Ectodermal cell (in vitro differentiated cells): ENCODE data around the gene RBKS.

Experiments used
- H3K27ac ChIP-seq: 2 replicates; pipeline ENCODE4 v1.7.0; 2013; ENCODE audit warnings: mild to moderate bottlenecking, low read depth, low read length; ENCODE audit not compliant: insufficient read depth, poor library complexity, severe bottlenecking
- H3K27me3 ChIP-seq: 2 replicates; pipeline ENCODE4 v1.7.0; 2013; ENCODE audit warnings: mild to moderate bottlenecking, low read length; ENCODE audit not compliant: insufficient read depth, control insufficient read depth, poor library complexity, severe bottlenecking
- H3K36me3 ChIP-seq: one replicate; pipeline ENCODE4 v1.7.0; 2013; ENCODE audit warnings: low read length; ENCODE audit not compliant: control insufficient read depth, insufficient read depth
- H3K4me1 ChIP-seq: one replicate; pipeline ENCODE4 v1.7.0; 2013; ENCODE audit warnings: low read length; ENCODE audit not compliant: control insufficient read depth, insufficient read depth
- H3K4me3 ChIP-seq: 2 replicates; pipeline ENCODE4 v1.7.0; 2013; ENCODE audit warnings: low read depth, low read length, control low read depth; ENCODE audit not compliant: insufficient read depth
- H3K9me3 ChIP-seq: 2 replicates; pipeline ENCODE4 v1.7.0; 2013; ENCODE audit warnings: mild to moderate bottlenecking, low read length, moderate library complexity; ENCODE audit not compliant: control insufficient read depth
- WGBS, 2 experiments: methylation state at CpG; one replicate each; pipeline ENCODE4 v1.1.7; 2013; ENCODE audit warnings: missing lambda C conversion rate in 2 of 2; 5-methylcytosine and 5-hydroxymethylcytosine counted together

The RBKS gene

DNA sequence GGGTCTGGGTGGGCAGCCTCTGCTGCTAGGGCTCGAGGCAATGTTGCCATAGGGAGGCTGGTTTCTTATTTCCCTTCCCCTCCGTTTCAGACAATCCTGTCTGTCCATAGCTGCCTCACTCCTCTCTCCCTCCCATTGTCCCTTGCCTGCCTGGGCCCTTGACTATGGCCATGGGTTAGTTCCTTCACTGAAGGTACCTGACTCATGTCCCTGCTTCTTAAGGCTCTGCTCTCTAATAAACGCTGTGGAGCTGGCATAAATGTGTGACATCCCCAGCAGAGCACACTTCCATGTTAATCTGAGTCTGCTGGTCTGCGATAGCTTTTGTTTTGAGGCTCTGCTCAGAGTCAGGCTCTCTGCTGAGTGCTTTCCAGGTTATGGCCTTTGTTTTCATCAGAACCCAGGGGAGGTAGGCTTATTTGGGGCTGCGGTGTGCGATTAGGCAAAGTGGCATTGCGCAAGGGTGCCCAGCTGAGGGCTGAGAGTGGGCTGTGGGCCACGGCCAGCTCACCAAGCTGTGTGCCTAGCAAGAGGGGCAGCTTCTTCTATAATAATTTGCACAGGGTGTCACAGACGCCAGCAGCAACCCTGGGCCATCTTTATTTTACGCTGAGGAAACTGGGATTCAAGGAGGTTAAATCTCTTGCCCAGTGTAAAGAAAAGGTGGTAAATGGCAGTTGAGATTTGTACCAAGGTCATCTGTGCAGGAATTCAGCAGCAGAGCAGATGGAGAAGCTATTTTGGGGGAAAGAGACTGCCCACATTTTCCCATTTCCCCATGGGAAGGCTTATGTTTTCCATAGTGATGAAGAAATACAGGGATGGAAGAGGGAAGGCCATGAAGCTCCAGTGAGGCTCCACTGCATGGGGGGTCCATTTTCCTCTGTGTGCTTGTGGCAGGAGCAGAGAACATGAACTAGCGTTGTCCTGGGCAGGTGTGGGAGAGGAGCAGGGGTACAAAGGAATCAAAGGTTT lies 93.1 kb downstream of the RBKS start:
- H3K27ac ChIP-seq = no peak overlapping the region
- no peaks in the 10 kb centered on the region for H3K27me3 ChIP-seq
- no peaks in the 10 kb centered on the region for H3K36me3 ChIP-seq
- no peaks in the 10 kb centered on the region for H3K4me1 ChIP-seq
- no peaks in the 10 kb centered on the region for H3K9me3 ChIP-seq
- 87 to 90% methylated on average over 11 of the region's 11 CpGs for WGBS, 2 experiments
- no peak overlapping the region for H3K4me3 ChIP-seq

DNA sequence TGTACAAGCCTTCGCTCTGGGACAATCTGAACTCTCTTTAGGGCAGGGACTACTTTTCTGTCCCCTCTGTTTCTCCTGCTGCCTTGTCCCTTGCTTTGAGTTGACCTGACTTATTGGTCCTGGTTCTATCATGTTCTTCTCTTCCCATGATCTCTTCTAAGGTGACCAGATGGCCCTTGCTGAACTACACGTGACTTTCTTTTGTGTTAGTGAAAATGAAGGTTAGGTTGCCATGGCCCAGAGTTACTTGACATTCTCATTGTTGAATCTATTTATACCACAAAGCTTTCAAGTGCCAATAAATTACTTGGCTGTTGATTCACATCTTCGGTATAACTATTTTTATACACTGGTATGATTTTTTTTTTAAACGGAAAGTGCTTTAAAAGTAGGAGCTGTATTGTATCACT lies 94.3 kb downstream of the RBKS start:
- Histone ChIP-seq H3K27me3 (no peaks in the 10 kb centered on the region), H3K36me3 (no peaks in the 10 kb centered on the region), H3K27ac (no peak overlapping the region), H3K9me3 (no peaks in the 10 kb centered on the region), H3K4me3 (no peak overlapping the region), H3K4me1 (no peaks in the 10 kb centered on the region)
- WGBS, 2 experiments = 91 to 92% methylated on average over 4 of the region's 4 CpGs

DNA sequence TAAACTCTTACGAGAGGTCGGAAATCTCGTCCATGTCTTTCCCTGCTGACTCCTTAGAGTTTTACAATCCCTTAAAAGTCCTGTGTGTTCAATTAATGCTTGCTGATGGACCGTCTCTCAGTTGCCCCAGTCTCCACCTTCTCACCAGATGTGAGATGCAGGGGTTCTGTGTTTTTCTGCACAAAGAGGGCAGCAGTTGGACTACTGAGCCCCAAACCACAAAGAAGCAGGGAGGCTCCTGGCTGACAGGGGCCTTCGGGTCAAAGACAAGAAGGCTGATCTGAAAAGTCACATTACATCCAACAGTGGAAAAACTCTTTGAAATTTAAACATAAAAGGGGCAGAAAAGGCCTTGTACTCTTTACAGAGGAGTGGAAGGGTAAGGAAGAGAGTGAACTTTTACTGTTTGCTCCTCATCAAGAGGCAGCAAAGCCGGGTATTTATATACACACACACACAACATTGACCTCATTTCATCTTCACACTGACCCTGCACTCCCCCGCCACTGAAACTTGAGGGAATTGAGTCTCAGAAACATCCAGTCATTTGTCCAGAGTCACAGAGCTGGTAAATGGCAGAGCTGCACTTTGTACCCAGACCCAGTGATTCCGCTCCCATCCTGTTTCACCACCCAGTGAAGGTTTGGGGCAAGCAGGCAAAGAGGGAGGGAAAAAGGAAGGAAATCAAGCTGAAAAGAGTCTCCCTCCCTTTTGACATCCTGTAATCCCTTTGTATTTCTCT lies 94.9 kb downstream of the RBKS start:
- H3K36me3 ChIP-seq = no peaks in the 10 kb centered on the region
- WGBS, 2 experiments = 91 to 95% methylated on average over 8 of the region's 8 CpGs
- H3K27ac ChIP-seq = no peak overlapping the region
- H3K4me3 ChIP-seq = no peak overlapping the region
- no peaks in the 10 kb centered on the region for H3K9me3 ChIP-seq
- H3K27me3 ChIP-seq = no peaks in the 10 kb centered on the region
- H3K4me1 ChIP-seq = no peaks in the 10 kb centered on the region

DNA sequence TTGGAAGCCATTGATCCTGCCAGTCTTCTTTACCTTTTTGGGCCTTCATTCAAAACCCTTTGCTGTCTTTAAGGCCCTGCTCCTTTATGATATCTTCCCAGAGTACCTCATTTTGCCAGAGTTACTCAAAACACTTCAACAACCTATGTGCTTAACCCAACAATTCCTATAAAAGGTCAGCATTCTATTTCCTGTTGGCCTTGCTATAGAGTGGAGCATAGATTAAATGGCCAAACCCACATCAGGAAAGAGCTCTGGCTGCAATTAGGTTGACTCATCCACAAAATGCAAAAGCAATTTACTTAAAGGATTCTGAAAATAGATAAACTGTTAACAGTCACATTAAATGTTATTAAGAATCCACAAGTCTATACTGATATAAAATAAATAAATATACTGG lies 97.4 kb downstream of the RBKS start:
- Histone ChIP-seq H3K4me3 (no peak overlapping the region), H3K4me1 (no peaks in the 10 kb centered on the region), H3K27ac (no peak overlapping the region), H3K36me3 (no peaks in the 10 kb centered on the region), H3K27me3 (no peaks in the 10 kb centered on the region), H3K9me3 (no peaks in the 10 kb centered on the region)

DNA sequence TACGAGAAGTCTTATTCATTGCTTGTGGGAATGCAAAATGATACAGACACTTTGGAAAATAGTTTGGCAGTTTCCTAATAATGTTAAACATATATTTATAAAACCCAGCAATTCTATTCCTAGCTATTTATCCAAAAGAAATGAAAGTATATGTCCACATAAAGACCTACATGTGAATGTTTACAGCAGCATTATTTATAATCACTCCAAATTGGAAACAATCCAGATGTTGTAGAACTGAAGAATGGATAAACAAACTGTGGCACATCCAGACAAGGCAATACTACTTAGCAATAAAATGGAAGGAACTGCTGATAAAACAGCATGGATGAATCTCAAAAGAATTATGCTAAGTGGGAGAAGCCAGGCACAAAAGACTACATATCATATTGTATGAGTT lies 99.4 kb downstream of the RBKS start:
- H3K4me1 ChIP-seq = no peaks in the 10 kb centered on the region
- no peaks in the 10 kb centered on the region for H3K27me3 ChIP-seq
- no peaks in the 10 kb centered on the region for H3K9me3 ChIP-seq
- no peak overlapping the region for H3K27ac ChIP-seq
- 90 to 100% methylated on average over 1 of the region's 1 CpG for WGBS, 2 experiments
- H3K4me3 ChIP-seq = no peak overlapping the region
- H3K36me3 ChIP-seq = no peaks in the 10 kb centered on the region

DNA sequence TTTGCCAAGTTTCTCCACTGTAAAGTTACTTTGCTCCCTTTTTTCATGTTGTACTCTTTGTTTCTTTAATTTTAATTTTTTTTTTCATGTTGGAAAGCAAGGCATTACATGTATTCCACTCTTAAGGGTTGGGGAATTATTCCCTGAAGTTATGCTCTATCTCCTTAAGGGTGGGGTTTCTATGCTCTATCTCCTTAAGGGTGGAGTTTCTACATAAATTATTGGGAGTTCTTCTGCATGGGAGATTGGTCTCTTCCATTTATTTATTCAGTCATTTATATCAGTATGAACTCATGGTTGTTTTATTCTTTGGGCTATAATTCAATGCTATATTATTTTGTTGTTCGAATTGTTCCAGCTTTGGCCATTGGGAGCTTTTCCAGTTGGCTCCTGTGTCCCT lies 107.5 kb downstream of the RBKS start:
- Histone ChIP-seq H3K36me3 (no peaks in the 10 kb centered on the region), H3K27ac (no peak overlapping the region), H3K4me1 (no peaks in the 10 kb centered on the region), H3K4me3 (no peak overlapping the region), H3K27me3 (no peaks in the 10 kb centered on the region), H3K9me3 (no peaks in the 10 kb centered on the region)
- 100% methylated on average over 1 of the region's 1 CpG for WGBS, 2 experiments

DNA sequence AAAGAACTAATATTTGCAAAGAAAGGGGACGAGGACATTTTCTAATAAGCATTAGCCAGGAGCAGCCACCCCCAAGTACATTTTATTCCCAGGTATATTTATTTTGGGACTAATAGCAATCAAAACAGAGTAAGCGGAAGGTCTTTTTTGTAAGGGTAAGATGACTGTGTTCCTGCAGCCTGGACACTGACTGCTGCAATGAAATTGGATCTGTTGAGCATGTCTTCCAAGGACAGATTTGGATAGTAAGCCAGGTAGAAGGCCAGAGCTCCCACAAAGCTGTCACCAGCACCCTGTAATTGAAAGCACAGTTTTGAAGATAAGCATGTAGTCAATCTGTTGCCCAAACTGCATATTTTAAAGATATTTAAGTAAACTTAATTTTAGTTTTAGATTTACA lies 108.7 kb downstream of the RBKS start:
- H3K4me3 ChIP-seq = no peak overlapping the region
- H3K27me3 ChIP-seq = no peaks in the 10 kb centered on the region
- no peaks in the 10 kb centered on the region for H3K36me3 ChIP-seq
- H3K9me3 ChIP-seq = no peaks in the 10 kb centered on the region
- 93 to 100% methylated on average over 1 to 2 of the region's 2 CpGs for WGBS, 2 experiments
- no peak overlapping the region for H3K27ac ChIP-seq
- H3K4me1 ChIP-seq = no peaks in the 10 kb centered on the region

GRCh38 chr2:27779417-27780055 lies 110.7 kb downstream of the RBKS start:
- no peaks in the 10 kb centered on the region for H3K4me1 ChIP-seq
- H3K4me3 ChIP-seq = no peak overlapping the region
- no peaks in the 10 kb centered on the region for H3K9me3 ChIP-seq
- H3K27ac ChIP-seq = no peak overlapping the region
- WGBS, 2 experiments = 97% methylated on average over 5 of the region's 5 CpGs
- H3K36me3 ChIP-seq = no peaks in the 10 kb centered on the region
- H3K27me3 ChIP-seq = no peaks in the 10 kb centered on the region

GRCh38 chr2:27776696-27777095 lies 113.5 kb downstream of the RBKS start:
- H3K27ac ChIP-seq = no peak overlapping the region
- no peaks in the 10 kb centered on the region for H3K36me3 ChIP-seq

GRCh38 chr2:27776097-27776496 lies 114.1 kb downstream of the RBKS start:
- Histone ChIP-seq H3K27me3 (no peaks in the 10 kb centered on the region), H3K36me3 (no peaks in the 10 kb centered on the region), H3K27ac (no peak overlapping the region), H3K9me3 (no peaks in the 10 kb centered on the region), H3K4me3 (no peak overlapping the region), H3K4me1 (peaks cover 8% of the 10 kb centered on the region)
- 92 to 97% methylated on average over 8 of the region's 8 CpGs for WGBS, 2 experiments

More at GRCh38 chr2:27776696-27777095, 113.5 kb downstream of the RBKS start:
- WGBS, 2 experiments = 90 to 98% methylated on average over 2 of the region's 3 CpGs
- Histone ChIP-seq H3K4me3 (no peak overlapping the region), H3K9me3 (no peaks in the 10 kb centered on the region), H3K27me3 (no peaks in the 10 kb centered on the region), H3K4me1 (peaks cover 8% of the 10 kb centered on the region)
